Activated naive CD4-positive, alpha-beta T cell (primary cell): Measurements from ENCODE around the gene LY6G5B.
"Not testable (repeated sequence)": the region's sequence is repeated elsewhere in the genome, so short reads cannot be mapped to it uniquely, and the experiment has no call there.

ENCODE experiments used
- DNase-seq, 4 experiments: peaks; one replicate each; lab custom pipeline; 2025; lab: John Stamatoyannopoulos, UW

LY6G5B gene

DNA sequence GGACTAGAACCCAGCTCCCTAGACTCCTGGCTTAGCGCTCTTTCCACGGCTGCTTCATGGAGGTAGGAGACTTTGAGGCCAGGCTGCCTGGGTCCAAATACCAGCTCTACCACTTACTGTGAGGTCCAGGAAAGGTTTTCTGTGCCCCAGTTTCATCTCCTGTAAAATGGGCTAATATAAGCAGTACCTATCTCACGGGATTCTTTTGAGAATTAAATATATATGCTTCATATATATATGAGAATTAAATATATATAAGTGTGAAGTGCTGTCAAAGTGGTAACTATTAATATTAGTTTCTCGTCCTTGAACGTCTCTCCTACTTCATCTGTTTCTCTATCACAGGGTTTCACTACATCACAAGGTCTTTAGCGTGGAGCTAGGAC lies 21.3 kb downstream of the LY6G5B start:
- DNase-seq = no peak

DNA sequence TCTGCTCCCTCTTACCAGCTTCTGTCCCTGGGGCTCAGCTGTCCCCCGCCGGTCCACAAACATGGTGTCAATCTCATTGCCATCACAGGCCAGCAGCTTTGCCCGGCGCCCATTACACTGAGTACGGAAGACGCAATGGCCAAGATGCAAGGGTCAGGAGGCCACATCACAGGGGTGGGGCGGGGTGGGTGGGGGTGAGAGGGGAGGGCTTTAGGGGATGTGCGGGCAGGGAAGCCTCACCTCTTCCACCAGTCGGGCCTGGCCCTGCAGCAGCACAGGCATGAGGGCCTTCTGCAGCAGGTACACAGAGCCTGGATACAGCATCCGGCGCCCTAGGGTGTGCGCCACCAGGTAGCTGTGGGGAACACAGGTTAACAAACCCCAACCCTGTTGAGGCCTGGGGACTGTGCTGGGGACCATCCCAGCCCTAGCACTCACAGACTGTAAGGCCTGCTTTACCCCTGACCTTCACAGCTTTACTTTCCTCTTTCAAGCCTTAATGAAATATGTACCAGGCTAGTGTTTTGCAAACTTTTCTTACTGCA lies 21.9 kb downstream of the LY6G5B start:
- no peak for DNase-seq

DNA sequence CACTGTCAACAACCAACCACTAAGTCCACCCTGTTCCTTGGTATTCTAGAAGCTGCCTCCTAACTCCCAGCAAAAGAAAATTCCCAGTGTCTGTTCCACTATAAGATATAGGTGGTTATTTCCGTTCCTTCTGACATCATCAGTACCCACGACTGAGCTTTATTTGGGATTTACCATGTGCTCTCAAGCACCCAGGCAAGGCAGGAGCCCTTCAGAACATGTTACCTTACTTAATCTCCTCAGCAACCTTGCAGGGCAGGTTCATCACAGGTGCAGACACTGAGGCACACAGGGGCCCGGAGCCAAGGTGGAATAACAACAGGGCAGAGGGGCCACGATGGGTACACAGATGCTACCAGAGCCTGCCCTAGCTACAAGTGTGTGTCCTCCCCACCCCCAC lies 22.6 kb downstream of the LY6G5B start:
- no peak for DNase-seq

DNA sequence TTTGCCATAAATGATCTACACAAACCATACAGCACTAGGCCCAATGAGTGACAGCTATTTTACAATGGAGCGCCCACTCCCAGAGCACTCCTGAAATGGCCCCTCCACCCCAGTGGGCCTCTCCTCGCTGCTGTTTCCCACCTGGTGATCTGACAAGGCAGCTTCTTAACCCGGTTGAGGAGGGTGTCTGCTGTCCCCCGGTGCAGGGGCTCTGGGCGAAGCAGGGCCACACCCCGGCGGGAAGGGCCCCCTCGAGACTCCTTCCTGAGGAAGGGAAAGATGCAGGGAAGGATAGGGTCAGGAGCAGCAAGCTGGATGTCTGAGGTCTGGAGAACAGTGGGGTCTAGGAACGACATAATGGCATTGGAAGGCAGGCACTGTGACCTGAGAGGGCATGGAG lies 23.1 kb downstream of the LY6G5B start:
- no peak for DNase-seq

DNA sequence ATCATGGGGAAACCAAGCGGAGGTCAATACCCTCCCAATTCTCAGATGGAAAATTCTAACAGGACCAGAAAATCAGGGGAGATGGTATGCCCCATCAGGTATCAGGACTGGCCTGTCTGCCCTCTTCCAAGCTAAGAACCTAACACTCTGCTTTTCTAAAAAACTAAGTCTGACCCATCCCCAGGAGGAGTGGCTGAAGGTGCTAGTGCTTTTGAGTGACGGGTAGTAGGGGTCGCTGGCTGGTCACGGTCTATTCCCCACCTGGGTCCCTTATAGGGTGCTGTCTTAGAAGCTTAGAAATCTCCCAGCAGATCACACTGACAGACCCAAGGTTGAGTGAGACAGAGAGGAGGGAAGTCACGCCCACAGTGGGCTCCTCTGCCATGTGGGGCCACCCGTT lies 23.8 kb downstream of the LY6G5B start:
- DNase-seq = no peak

DNA sequence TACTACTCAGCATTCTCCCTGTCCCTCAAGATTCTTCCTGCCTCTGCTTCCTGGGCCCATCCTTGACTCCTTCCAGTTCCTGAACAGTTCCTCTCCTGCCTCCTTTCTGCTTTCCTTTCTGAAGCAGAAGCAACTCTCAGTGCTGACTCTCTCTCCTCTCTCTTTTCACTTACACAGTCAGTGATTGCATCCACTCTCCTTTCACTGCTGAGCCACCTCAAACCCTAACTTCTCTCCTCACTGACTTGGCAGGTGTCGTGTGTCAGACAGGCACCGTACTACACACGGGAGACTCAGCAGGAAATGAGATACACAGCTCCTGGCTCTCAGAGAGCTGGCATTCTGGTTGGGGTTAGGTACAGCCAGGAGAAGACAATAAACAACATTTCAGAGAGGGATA lies 27.8 kb downstream of the LY6G5B start:
- DNase-seq = no peak

DNA sequence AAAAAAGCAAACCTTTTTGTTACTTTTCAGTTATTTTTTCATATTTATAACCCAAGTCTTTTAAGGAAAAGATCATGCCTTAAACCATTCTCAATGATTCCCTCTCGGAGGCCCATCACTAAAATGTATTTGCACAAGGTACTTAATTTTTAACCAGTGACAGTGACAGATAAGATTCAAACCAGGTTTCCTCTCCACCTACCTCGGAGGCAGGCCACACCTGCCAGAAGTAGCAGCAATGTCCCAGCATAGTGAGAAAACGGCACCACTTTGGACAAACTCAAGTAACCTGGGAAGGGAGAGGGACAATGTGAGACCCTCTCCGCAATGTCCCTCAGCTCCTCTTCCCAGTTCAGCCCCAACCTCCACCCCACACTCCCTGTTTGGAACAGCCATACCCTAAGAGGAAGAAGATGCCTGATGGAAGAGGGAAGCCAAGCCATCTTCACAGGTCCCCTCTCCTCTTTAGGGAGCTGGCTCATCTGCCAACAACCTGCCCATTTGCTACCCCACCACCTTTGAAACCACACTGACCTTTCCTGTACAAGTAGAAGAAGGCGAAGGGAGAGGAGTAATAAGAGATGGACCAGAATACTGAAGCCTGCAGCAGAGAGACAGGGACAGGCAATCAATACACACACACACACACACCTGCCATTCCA lies 31.1 kb downstream of the LY6G5B start:
- no peak for DNase-seq

DNA sequence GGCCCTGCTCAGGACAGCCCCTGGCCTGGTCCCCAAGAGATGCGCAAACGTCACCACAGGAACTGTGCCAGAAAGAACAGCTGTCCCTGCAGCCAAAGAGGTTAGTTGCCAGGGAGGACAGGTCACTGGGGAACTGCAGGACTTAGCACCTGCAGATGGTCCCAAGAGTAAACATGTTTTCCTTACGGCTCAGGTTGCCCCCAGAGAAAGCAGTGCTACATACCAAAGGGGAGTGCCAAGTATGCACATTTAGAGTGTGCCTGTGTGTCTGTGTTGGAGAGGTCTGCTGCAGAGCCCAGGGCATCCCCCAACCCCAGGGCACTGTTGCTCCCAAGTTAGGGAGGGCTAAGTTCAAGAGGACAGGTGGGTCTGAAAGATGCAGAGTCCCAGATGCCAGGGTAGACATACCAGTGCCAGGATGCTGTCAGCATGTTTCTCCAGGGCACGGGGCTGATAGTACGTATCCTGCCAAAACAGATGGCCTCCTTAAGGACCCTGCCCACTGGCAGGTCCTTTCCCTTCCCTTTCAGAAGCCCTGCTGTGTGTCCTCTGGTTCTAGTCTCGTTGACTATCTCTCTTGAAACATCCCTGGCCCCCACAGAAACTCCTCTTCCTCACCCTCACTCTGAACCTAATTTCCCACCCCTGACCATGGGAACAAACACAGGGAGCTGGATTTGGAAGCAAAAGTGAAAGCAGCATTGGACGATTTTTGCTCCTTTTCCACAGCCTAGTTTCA lies 32.1 kb downstream of the LY6G5B start:
- DNase-seq = no peak

DNA sequence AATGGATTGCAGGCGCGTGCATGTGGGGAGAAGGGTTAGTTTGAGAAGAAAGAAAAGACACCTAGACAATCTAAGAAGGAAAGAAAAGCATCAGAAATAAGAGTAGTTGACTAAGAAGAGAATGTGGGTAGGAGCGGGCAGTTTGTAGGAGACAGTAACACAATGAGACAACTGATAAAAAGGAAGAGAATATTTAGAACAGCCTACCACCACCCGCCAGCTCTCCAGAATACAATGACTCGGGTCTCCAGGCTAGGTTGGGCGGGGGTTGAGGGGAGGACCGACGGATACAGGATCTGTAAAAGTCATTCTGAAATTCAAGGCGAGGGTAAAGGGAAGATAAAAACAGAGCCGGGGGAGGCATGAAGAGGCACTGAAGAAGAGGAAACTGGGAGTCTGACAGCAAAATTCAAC lies 32.6 kb downstream of the LY6G5B start:
- DNase-seq = no peak

DNA sequence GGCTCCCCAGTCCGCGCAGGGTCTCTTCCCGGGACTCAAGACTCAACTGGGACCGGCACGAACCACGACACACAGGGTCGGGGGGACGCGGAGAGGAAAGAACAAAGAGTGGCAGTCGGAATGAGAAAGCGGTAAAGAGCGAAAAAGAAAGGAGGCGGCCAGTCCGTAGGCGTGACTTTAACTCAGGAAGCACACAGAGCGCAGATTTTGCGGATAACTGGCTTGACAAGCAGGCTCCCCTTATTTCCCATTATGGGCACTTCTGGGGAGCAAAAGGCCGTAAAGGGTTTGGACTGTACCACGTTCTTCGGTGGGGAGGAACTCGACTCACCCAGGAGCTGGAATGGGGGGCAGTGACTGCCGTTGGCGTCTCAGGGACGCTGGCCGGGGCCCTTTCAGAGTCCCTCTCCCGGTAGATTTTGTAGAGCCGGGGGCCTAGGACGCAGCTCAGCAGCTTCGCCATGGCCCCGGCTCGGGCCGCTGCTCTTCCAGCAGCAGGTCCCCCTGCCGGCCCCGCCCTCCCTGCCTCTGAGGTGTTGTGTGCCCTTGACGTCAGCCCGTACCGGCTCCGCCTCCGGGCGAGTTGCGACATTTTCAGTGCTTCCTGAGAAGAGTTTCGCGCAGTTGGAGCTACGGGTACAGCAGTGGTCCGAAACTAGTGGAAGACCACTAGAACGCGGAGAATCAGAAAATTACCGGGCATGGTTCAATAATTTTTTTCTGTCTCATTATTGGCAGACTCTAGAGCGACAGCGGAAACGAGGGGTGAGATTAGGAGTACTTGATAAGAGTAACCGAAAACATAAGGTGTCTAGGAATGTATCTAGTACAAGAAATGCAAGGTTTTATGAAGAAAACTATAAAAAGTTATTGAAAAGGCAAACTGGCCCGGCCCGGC lies 33.3 kb downstream of the LY6G5B start, which contains the start of gene ABHD16A:
Gene ABHD16A (minus strand): TSS at position 506 of the 898 bp plus-strand sequence. CDS start 43 bp downstream, at position 463.
- DNase-seq = peak; percentile 74 to 94 (median 84)

DNA sequence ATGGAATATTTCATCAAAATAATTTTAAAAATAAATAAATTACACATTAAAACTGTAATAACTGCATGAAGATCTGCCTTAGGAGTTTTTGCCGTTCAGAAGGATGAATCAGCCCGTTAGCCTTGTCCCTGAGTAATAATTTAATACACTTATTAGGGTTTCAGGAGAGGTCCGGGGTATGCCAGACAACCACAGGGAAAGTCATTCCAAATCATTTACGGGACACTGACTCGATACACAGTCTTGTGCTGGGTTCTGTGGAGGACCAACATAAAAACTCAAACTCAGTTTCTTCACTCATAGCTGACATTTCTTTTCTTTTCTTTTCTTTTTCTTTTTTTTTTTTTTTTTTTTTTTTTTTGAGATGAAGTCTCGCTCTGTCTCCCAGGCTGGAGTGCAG lies 36.2 kb downstream of the LY6G5B start:
- no peak for DNase-seq

DNA sequence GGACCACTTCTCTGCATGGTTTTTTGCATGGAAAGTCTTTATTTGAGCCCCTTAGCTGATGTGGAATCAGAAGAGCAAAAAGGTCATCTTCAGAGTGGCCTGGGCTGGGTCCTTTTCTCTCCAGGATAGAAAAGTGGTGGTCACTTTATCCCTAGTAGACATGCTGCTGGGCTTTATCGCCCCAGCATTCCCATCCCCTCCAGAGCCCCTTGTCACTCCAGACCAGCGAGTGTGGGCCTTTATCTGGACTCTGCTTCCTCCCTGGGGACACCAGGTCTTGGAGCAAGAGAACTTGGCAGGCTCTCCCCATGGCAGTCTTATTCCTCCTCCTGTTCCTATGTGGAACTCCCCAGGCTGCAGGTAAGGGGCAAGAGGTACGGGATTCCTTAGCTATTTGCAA lies 36.8 kb downstream of the LY6G5B start, which contains the start of gene LY6G6F:
Gene LY6G6F (plus strand): TSS at position 268 of the 400 bp plus-strand sequence. CDS start 41 bp downstream, at position 309.
- DNase-seq = no peak

DNA sequence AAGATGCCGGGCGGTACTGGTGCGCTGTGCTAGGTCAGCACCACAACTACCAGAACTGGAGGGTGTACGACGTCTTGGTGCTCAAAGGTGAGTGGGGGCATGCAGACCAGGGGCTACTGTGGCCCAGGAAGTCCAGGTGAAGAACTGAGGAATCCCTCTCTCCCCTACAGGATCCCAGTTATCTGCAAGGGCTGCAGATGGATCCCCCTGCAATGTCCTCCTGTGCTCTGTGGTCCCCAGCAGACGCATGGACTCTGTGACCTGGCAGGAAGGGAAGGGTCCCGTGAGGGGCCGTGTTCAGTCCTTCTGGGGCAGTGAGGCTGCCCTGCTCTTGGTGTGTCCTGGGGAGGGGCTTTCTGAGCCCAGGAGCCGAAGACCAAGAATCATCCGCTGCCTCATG lies 37.9 kb downstream of the LY6G5B start:
- DNase-seq = no peak

DNA sequence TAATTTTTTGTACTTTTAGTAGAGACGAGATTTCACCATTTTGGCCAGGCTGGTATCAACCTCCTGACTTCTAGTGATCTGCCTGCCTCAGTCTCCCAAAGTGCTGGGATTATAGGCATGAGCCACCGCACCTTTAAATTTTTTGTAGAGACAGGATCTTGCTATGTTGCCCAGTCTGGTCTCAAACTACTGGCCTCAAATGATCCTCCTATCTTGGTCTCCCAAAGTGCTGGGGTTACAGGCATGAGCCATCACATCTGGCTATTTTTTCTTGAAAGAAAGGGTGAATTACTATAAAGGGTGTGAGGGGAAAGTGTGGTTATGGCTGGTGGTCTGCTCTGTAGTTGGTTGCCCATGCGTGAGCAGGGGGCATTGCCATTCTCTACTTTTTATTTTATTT lies 38.4 kb downstream of the LY6G5B start:
- no peak for DNase-seq

DNA sequence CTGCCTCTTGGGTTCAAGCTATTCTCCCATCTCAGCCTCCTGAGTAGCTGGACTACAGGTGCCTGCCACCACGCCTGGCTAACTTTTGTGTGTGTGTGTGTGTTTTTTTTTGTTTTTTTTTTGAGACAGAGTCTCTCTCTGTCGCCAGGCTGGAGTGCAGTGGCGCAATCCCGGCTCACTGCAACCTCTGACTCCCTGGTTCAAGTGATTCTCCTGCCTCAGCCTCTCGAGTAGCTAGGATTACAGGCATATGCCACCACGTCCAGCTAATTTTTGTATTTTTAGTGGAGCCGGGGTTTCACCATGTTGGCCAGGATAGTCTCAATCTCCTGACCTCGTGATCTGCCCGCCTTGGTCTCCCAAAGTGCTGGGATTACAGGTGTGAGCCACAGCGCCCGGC lies 39.4 kb downstream of the LY6G5B start:
- DNase-seq = not testable (repeated sequence)

DNA sequence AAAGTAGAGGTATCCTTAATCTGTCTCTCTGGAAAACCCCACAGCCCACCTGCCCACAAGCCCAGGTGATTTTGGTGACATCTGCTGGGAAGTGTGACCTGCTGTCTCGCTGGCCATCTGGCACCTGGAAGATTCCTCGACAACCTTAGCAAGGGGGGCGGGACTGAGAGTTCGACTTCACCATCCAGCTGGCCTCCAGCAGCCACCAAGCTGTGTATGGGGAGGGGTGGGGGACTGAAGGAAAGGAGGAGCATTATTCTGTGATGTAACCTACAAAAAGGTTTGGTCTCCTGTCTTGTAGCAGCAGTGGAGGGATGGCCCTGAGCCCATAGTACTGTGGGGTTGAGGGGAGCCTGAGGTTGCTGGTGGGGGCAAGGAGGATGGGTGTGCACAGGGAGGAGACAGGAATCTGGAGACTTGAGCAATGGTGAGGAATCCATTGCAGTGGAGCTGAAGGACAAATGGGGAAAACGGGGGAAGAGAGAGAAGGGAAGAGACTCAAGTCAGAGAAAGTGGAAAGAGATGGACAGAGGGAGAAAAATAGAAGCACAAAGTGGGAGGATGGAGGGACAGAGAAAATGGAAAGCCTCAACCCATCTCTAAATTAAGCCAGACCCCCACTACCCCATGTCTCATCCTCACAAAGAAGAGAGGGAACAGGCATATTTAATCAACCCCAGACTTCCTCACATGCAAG lies 40.9 kb downstream of the LY6G5B start:
- DNase-seq = no peak

DNA sequence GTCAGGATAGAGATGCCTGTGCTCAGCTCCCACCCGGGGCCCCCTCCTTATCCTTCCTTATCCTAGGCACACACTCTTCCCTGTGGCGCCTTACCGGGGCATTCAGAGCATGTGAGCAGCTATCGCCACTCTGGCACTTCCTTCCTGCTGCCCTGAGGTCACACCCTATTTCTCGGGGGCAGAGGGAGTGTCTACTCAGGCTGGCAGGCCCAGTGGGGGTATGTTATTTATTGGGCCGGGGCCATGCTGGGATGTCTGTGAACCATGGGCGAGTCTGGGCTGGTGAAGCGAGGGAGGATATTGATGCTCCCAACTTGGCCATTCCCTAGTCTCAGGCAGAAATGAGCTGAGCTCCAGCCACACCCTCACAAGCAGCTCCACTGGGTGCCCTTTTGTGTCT lies 41.5 kb downstream of the LY6G5B start:
- DNase-seq = no peak

DNA sequence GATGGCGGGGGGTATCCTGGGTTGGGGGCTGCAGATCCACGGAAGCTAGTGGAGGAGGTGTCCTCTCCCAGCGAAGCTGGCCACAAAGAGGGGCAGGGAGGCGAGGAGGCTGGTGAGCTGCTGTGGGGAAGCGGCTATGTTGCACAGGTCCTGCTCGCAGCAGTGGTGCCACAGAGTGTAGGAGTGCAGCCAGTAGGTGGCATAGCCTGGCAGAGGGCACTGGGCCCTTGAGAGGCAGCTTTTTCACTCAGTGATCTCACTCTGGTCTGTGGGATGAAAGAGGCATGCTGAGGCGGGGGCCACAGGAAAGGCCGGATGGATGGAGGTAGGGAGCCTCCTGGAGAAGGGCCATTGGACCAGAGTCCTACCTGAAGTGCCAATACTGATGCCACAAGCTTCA lies 42.5 kb downstream of the LY6G5B start:
- DNase-seq = no peak

DNA sequence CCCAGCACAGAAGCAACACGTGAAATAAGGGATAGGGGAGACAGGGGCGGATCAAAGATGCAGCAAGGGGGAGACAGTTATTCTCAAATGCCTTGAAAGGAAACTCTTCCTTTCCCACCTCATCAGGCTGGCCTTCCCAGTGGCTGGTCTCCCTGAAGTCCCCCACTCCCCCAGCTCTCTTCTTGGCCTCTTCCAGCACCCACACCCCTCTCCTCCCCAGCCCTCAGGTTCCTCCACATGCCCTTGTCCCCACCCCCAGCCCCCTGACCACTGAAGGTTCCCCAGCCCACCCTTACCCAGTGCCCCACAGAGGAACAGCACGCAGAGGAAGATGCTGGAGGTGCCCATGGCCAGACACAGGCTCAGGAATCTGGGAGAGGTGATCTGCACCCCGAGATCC lies 43.7 kb downstream of the LY6G5B start:
- DNase-seq = no peak

DNA sequence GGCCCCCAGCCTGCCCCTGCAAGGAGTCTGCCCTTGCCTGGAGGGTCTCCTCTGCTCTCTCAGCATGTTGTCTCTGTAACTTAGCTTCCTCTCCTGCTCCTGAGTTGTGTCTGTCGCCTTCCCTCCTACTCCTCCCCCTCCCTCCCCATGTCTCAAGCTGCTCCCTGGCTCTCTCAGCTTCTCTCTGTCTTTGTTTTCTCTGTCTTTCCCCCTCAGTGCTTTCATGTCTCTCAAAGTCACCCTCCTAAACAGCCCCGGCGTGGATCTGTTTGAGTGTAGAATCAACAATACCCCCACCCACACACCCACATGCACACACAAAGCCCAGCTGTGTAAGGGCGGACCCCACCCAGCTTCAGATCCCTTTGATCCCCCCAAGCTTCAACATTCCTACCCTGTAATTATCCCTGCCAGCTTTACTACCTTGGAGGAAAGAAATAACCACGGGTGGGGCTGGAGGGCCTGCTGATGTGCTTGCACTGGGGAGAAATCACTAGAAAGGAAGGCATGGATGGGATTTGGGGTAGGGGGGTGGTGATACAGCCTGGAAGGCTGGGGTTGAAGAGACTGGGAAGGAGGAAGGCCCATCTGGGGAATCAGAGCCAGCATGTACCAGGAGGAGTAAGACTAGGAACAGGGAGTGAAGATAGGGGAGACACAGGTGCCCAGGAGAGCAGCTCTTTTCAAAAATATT lies 44.4 kb downstream of the LY6G5B start:
- no peak for DNase-seq
